ENCODE data around the gene TMEM212.
"Not testable (repeated sequence)": the region's sequence is repeated elsewhere in the genome, so short reads cannot be mapped to it uniquely, and the experiment has no call there.

The TMEM212 gene

DNA sequence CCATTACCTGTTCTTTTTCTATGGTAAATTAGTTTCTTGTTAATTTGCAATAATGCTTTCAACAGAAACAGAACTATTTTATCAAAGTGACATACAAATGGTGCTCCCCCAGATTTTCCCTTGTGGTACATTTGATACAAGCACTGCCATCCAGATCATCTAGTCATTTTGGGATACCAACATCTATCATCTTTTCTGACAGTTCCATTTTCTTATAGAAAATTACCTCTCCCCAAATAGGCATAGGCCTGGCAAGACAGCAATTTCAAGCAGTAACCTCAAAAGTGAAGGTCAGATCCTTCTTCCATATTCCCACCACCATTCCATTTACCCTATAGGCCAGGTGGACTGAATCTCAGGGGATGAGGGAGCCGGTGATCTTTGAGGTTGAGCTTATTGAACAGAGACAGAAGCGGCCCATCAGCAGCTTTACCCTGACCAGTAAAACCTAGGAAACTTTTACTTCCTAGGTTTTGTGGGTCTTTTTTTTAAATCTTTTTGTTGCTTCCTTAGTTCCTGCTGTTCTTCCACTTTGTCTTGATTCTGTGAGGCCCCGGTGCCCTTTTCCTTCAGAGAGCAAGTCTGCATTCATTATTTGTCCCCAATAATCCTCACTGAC lies 29.8 kb upstream of the TMEM212 start:
- DNase-seq (ENCODE audit: low read depth) = no peak

DNA sequence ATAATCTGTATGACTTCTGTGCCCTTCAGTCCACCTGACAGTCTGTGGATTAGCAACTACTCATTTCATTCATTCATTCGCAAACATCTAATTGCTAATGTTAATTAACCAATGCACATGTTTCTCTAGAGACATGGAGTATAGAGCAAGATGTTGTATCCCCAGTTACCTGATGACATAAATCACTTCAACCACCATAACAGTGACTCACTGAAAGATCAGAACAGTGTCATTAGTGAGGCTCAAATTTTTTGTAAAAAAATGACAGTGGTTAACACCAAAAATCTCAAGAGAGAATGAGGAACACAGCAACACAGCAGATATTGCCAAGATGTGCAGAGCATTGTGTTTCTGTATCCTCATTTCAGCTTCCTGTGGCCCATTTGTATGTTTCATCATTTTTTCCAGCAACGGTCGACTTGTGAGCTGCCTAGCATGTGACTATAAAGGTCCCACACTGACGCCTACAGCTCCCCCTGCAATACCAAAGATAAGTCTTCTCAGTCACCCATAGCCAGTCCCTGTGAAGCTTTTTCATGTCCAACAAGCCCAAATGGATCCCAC lies 29.2 kb upstream of the TMEM212 start:
- peak; percentile 57 for DNase-seq (ENCODE audit: low read depth)

- not testable (repeated sequence) for DNase-seq (ENCODE audit: low read depth)
Observed at GRCh38 chr3:171814662-171815061, 28.5 kb upstream of the TMEM212 start.

GRCh38 chr3:171815973-171816595 lies 27.1 kb upstream of the TMEM212 start:
- no peak for DNase-seq (ENCODE audit: low read depth)

GRCh38 chr3:171817074-171817800 lies 25.9 kb upstream of the TMEM212 start:
- no peak for DNase-seq (ENCODE audit: low read depth)

- no peak for DNase-seq (ENCODE audit: low read depth)
Observed at GRCh38 chr3:171821044-171821443, 22.1 kb upstream of the TMEM212 start.

GRCh38 chr3:171821778-171822358 lies 21.3 kb upstream of the TMEM212 start:
- DNase-seq (ENCODE audit: low read depth) = no peak

- DNase-seq (ENCODE audit: low read depth) = no peak
Observed at GRCh38 chr3:171822431-171823106, 20.6 kb upstream of the TMEM212 start.

- no peak for DNase-seq (ENCODE audit: low read depth)
Observed at GRCh38 chr3:171824116-171824515, 19.0 kb upstream of the TMEM212 start.

DNA sequence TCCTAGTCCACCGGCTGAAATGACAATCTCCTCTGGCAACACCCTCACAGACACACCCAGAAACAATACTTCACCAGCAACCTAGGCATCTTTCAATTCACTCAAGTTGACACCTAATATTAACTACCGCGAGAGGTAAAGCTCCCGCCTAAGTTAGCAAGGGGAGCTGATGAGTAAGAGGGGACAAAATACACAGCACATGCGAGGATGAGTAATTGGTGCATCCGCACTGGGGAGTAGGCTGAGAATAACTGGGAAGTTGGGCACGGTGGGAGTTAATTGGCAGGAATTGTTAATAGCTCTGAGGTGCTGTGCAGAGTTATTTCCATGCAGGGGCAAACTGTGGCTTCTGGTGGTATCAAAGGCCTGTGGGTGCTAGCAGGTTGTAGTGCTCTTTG lies 18.3 kb upstream of the TMEM212 start:
- DNase-seq (ENCODE audit: low read depth) = no peak

DNA sequence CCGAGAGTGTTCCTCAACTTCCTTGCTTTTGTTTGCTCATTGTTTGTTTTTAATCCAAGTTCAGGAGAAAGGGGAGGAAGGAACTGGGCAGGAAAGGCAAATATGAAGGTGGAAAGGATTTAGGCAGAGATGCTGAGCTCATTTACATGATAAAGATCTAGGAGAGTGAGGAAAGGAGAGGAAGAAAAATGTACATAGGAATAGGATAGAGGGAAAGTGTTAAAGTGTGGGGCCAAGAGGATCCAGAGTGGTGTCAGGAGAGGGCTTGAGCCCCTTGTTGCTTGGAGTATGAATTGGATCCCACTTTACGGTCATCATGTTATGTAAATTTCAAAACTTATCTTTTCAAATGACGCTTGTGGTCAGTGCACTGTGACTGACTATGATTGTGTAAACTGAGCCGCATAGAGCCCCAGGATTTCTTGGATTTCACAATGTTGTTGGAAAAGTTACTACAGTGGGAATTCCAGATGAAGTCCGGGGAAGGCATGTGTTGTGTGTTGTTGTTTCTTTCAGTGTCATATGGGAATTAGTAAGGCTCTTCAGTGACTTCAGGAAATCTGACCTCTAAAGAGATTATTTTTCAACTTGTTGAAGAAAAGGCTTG lies 17.8 kb upstream of the TMEM212 start:
- DNase-seq (ENCODE audit: low read depth) = peak; percentile 95

DNA sequence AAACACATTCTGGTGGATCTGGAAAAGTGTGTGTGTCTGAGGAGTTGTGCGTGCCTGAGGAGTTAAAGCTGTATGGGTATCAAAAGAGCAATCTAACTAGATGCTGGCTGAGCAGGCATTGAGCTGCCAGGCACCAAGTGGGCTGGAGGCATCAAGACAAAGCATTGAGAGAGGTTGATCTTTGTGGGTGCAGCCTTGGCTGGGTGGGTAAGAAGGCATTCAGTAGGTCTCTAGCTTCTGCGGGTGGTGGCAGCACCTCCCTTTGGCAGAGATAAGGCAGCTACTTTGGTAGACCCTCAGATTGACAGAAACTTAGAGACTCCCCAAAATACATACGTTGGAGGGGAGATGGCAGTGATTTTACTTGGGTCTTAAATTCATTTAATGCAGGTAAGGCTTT lies 15.8 kb upstream of the TMEM212 start:
- no peak for DNase-seq (ENCODE audit: low read depth)

DNA sequence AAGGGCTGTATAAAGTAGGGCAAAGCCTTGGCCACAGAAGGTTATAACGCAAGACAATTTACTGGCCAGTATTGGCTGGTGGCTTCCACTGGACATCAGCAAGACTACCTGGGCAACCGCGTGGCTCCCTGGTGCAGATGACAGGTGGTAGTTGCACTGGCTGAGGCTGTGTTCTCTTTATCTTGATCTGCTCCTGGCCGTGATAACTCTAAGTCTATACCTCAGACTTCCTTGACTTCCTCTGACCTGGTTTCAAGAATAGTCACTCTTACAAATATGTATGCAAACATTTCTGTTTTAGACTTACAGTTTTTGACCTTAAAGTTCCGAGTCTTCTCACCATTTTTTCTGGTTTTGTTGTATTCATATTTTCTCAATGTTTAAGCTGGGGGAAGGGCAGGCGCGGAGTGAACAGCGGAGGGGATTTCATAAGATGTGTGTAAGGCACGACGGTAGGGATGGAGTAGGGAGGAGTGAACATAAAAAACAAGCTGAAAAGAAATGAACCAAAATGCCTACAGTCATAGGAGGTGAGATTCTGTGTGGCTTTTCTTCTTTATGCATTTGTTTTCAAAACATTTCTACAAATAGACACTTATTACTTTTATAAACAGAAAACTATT lies 15.2 kb upstream of the TMEM212 start:
- DNase-seq (ENCODE audit: low read depth) = no peak

DNA sequence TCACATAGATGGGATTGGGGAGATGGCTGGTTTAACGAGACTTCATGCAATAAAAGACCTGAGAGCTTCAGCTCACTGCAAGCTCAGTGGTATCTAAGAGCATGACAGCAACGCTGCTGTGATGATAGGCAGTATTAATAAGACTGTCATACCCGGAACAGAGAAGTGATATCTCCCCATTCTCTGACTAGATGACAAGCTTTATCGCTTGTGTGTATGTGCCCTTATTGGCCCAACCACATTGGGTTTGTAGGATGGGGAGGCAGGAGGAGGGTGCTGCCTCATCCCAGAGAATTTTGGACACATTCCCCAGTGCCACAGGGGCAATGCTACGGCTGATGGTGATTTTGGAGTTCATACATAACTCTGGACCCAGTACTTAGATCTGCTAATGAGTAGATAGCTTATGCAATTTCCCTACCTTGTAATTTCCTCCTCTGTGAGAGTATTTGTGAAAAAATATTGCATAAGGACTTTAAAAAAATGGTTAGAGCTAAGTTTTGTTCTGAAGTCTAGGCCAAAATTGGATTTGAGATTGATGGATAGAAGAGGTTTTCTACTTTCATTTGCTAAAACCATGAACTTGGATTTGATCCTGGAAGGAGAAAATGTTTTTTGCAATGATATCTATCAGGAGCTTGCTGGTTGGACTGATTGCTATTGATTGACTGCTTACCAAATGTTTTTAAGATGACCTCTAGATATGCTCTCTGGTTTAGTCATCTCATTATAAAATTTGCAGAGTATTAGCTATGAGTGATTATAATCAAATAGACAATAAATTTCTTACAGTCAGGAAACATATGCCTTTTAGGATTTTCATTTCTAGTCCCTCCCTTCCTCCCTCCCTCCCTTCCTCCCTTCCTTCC lies 14.0 kb upstream of the TMEM212 start:
- DNase-seq (ENCODE audit: low read depth) = no peak

DNA sequence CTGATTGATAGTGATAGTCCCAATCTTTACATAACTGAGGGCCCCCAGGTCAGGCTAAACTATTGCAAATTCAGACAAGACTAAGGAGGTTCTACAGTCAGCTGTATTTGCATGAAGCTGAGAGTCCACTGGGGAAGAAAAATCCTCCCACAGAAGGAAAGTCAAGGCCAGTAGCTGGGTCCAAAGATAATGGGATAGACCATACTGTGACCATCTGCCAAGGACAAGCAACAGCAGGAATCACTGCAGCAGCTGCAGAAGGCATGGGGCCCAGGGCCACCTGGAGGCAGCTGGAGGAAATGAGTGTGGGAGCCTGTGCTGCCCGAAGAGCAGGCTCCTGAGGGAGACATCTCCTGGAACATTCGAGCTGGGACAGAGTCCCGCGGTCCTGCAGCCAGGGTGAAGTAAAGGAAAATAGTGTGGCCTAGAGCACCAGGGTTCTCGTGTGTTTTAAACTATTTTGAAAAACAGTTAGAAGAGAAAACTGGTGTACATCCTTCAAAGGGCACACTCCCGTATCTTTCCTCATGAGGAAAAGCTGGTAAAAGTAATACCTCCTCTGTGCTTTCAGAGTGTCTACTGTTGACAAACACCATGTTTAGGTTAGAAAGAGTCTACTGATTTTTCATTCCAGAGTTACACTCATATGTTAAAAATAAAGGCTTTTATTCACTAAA lies 13.2 kb upstream of the TMEM212 start:
- peak; percentile 73 for DNase-seq (ENCODE audit: low read depth)

DNA sequence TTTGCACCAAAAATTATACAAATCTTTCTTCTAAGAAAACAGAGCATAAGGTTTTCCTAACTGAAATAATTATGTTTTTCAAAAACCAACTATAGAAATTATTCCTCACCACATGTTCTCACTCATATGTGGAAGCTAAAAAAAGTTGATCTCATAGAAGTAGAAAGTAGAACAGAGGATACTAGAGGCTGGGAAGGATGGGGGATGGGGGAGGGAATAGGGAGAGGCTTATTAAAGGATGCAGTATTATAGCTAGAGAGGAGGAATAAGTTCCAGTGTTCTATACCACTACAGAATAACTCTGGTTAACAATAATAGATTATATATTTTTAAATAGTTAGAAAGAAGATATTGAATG lies 12.7 kb upstream of the TMEM212 start:
- DNase-seq (ENCODE audit: low read depth) = no peak

DNA sequence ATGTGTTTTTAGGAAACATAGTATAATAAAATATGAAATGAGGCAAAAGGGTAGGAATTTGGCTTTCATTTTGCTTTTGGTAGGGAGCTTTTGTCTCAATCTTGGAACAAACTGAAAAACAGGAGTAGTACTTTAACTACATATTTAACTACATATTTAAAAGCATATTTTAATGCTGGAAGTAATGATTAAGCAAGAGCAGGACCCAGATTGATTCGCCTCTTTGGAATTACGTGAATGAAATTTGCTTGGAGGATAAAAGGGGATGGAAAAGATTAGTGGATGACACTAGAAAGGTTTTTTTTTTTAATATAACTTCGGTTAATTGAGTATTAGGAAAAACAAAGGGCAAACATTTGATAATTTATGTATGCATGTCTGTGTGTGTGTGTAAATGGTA lies 11.2 kb upstream of the TMEM212 start:
- DNase-seq (ENCODE audit: low read depth) = peak; percentile 62

- DNase-seq (ENCODE audit: low read depth) = peak; percentile 16
Observed at GRCh38 chr3:171832989-171833388, 10.2 kb upstream of the TMEM212 start.

GRCh38 chr3:171833789-171834460 lies 9.2 kb upstream of the TMEM212 start:
- peak; percentile 41 for DNase-seq (ENCODE audit: low read depth)
